Measurements from ENCODE around the gene NPPC. TPM values are rescaled to one million over a fixed set of nuclear protein-coding genes. Genes with fewer than 3 reads are reported as not detected.

The NPPC gene
- total RNA-seq, 1 donor from 2014 or later: 0.66 TPM

DNA sequence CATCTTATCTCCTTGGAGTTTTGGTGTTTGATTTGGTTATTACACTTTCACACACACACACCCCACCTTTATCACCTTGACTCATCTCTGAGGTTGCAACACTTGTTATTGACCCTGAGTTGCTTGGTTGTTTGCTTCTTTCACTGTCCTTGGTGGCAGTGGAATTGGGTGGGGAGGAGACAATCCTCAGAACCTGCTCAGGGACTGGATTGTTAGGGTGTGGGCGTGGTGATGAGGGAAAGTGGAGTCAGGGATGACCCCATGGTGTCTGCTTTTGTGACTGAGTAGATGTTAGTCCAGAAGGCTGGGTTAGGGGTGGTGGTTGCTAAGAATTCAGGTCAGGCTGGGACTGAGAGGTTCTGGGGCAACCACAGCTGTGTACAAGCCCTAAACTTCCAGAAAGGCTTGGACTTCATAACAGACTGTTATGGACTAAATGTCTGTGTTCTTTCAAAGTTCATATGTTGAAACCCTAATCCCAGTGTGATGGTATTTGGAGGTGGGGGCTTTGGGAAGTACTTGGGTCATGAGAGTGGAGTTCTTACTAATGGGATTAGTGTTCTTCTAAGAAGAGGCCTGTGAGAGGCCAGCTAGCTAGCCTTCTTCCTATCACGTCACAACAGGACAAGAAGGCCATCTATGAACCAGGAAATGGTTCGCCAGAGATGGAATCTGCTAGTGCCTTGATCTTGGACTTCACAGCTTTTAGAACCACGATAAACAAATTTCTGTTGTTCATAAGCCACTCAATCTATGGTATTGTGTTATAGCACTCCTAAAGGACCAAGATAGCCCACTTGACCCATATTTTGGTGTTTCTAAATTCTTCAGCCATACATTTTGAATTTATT is 31.9 kb upstream of the NPPC start:
- Histone ChIP-seq H3K4me3 (ENCODE audit: insufficient read depth, low read depth, low read length) (no peak overlapping the region), H3K36me3 (ENCODE audit: insufficient read depth, low read length) (no peaks in the 10 kb centered on the region), H3K9me3 (ENCODE audit: insufficient read depth, low read depth, low read length) (no peaks in the 10 kb centered on the region), H3K4me2 (ENCODE audit: low read length) (no peak overlapping the region), H3K4me1 (ENCODE audit: insufficient read depth, low read length) (peaks cover 4% of the 10 kb centered on the region), H3K9ac (ENCODE audit: low read length) (no peak overlapping the region), H3K79me2 (ENCODE audit: insufficient read depth, low read length) (peaks cover 12% of the 10 kb centered on the region), H4K20me1 (ENCODE audit: insufficient read depth, low read length) (peaks cover 1% of the 10 kb centered on the region), H3K27me3 (ENCODE audit: insufficient read depth, low read length) (peaks cover 10% of the 10 kb centered on the region), H3K27ac (ENCODE audit: low read depth, low read length) (no peak overlapping the region), H2AFZ (ENCODE audit: low read depth, low read length) (no peak overlapping the region)
- H3K27me3 Mint-ChIP-seq (ENCODE audit: low read depth, unreplicated experiment): no peaks in the 10 kb centered on the region
- no peak overlapping the region for H3K4me3 Mint-ChIP-seq (ENCODE audit: unreplicated experiment)
- H3K27ac Mint-ChIP-seq (ENCODE audit: unreplicated experiment): no peak overlapping the region
- no peak for FAIRE-seq
- TF ChIP-seq EZH2 (IDR thresholded peaks at IDR 0.05; ENCODE audit: insufficient read depth, low read length): no peak
- TF ChIP-seq, protein P1, sequence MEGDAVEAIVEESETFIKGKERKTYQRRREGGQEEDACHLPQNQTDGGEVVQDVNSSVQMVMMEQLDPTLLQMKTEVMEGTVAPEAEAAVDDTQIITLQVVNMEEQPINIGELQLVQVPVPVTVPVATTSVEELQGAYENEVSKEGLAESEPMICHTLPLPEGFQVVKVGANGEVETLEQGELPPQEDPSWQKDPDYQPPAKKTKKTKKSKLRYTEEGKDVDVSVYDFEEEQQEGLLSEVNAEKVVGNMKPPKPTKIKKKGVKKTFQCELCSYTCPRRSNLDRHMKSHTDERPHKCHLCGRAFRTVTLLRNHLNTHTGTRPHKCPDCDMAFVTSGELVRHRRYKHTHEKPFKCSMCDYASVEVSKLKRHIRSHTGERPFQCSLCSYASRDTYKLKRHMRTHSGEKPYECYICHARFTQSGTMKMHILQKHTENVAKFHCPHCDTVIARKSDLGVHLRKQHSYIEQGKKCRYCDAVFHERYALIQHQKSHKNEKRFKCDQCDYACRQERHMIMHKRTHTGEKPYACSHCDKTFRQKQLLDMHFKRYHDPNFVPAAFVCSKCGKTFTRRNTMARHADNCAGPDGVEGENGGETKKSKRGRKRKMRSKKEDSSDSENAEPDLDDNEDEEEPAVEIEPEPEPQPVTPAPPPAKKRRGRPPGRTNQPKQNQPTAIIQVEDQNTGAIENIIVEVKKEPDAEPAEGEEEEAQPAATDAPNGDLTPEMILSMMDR (IDR thresholded peaks at IDR 0.05; ENCODE audit: insufficient read depth, low read depth, low read length): no peak
- no peak for DNase-seq (ENCODE audit: low read depth)
- H3K36me3 Mint-ChIP-seq (ENCODE audit: low read depth, unreplicated experiment): peaks cover 3% of the 10 kb centered on the region
- H3K9me3 Mint-ChIP-seq (ENCODE audit: unreplicated experiment): peaks cover 4% of the 10 kb centered on the region
- peaks cover 5% of the 10 kb centered on the region for H3K4me1 Mint-ChIP-seq (ENCODE audit: low read depth, unreplicated experiment)

DNA sequence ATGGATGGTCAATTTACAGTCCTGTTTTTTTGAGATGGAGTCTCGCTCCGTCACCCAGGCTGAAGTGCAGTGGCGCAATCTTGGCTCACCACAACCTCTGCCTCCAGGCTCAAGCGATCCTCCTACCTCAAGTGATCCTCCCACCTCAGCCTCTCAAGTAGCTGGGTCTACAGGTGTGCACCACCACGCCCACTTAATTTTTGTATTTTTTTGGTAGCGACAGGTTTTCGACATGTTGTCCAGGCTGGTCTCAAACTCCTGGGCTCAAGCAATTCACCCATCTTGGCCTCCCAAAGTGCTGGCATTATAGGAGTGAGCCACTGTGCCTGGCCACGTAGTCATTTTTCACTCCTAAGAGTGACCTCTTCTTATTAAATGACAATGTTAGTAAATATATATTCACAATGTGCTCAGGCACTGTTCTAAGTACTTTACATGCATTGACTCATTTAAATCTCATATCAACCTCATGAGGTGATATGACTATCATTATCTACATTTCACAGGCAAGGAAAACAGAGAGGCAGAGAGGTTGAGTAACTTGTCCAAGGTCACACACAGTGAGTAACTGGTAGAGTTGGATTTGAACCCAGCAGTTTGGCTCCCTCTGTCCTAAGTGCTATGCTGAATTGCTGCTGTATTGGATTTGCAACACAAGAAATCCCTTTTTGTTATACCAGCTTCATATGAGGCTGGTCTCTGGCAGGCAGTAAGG is 29.7 kb upstream of the NPPC start:
- Histone ChIP-seq H3K4me1 (ENCODE audit: insufficient read depth, low read length) (peaks cover 1% of the 10 kb centered on the region), H3K79me2 (ENCODE audit: insufficient read depth, low read length) (no peaks in the 10 kb centered on the region), H3K4me3 (ENCODE audit: insufficient read depth, low read depth, low read length) (no peak overlapping the region), H2AFZ (ENCODE audit: low read depth, low read length) (no peak overlapping the region), H3K4me2 (ENCODE audit: low read length) (no peak overlapping the region), H3K36me3 (ENCODE audit: insufficient read depth, low read length) (no peaks in the 10 kb centered on the region), H4K20me1 (ENCODE audit: insufficient read depth, low read length) (no peaks in the 10 kb centered on the region), H3K27ac (ENCODE audit: low read depth, low read length) (no peak overlapping the region), H3K27me3 (ENCODE audit: insufficient read depth, low read length) (peaks cover 10% of the 10 kb centered on the region), H3K9me3 (ENCODE audit: insufficient read depth, low read depth, low read length) (no peaks in the 10 kb centered on the region), H3K9ac (ENCODE audit: low read length) (no peak overlapping the region)
- TF ChIP-seq, protein P1 (IDR thresholded peaks at IDR 0.05; ENCODE audit: insufficient read depth, low read depth, low read length): no peak
- no peak for TF ChIP-seq EZH2 (IDR thresholded peaks at IDR 0.05; ENCODE audit: insufficient read depth, low read length)
- H3K36me3 Mint-ChIP-seq (ENCODE audit: low read depth, unreplicated experiment): peaks cover 3% of the 10 kb centered on the region
- H3K4me1 Mint-ChIP-seq (ENCODE audit: low read depth, unreplicated experiment): peaks cover 2% of the 10 kb centered on the region
- H3K27ac Mint-ChIP-seq (ENCODE audit: unreplicated experiment): no peak overlapping the region
- peaks cover 2% of the 10 kb centered on the region for H3K9me3 Mint-ChIP-seq (ENCODE audit: unreplicated experiment)
- DNase-seq (ENCODE audit: low read depth) (no peak), FAIRE-seq (no peak)
- no peak overlapping the region for H3K4me3 Mint-ChIP-seq (ENCODE audit: unreplicated experiment)
- no peaks in the 10 kb centered on the region for H3K27me3 Mint-ChIP-seq (ENCODE audit: low read depth, unreplicated experiment)

Measured in astrocyte (in vitro differentiated cells and primary cell).